ENCODE results near the gene MAPKBP1. TPM values are rescaled to one million over a fixed set of nuclear protein-coding genes. Genes with fewer than 3 reads are reported as not detected.

Gene MAPKBP1
- total RNA-seq, 1 experiment from 2014 or later, result 13.7 TPM

DNA sequence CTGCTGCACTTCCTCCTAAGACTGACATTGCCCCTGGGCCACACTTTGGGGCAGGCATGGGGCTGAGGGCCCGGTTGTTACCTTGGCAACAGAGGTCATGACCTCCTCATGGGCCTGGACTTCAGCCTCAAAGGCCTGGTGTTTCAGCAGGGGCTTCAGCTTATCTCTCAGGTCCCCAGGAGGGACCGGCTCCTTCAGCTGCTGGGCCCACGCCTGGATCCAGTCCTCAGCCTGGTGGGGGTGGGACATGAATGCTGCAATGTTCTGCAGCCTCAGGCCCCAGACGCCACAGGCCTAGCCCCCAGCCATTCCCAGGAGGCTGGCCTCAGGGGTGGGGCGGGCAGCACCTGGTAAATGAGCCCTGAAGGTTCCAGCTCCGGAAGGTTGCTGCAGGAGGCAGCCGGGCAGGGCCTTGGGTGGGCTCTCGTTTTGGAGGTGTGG lies 92.0 kb downstream of the MAPKBP1 start:
- Histone ChIP-seq H2AFZ (ENCODE audit: low read length) (no peak overlapping the region), H4K8ac (replicated peaks; ENCODE audit: insufficient read length, low read depth, low read length) (no peak overlapping the region), H3T11ph (ENCODE audit: low read length) (no peak overlapping the region), H2AK5ac (ENCODE audit: insufficient read length, low read length) (no peak overlapping the region), H3K79me1 (ENCODE audit: insufficient read depth, low read depth, low read length, poor library complexity, severe bottlenecking) (no peaks in the 10 kb centered on the region), H2BK15ac (ENCODE audit: low read depth, low read length) (no peak overlapping the region), H2BK20ac (ENCODE audit: low read depth, low read length, poor library complexity, severe bottlenecking) (no peak overlapping the region), H3K9me3 (ENCODE audit: control insufficient read depth, low read depth, low read length) (no peaks in the 10 kb centered on the region), H3K14ac (ENCODE audit: insufficient read depth, low read length) (no peak overlapping the region), H3K56ac (ENCODE audit: insufficient read length, low read depth, low read length) (no peak overlapping the region), H3K4ac (ENCODE audit: low read depth, low read length) (no peak overlapping the region), H2BK120ac (ENCODE audit: low read depth, low read length, poor library complexity, severe bottlenecking) (no peak overlapping the region), H3K4me1 (ENCODE audit: insufficient read depth, low read length) (no peaks in the 10 kb centered on the region), H4K5ac (ENCODE audit: insufficient read length, low read depth, low read length) (no peak overlapping the region), H2BK12ac (ENCODE audit: insufficient read length, low read depth, low read length) (no peak overlapping the region), H2BK5ac (ENCODE audit: insufficient read length, low read length) (no peak overlapping the region), H3K27ac (ENCODE audit: insufficient read length, low read depth, low read length) (no peak overlapping the region), H3K79me2 (ENCODE audit: insufficient read depth, low read length) (no peaks in the 10 kb centered on the region), H3K27me3 (ENCODE audit: insufficient read depth, low read length) (no peaks in the 10 kb centered on the region), H3K4me2 (ENCODE audit: insufficient read depth, insufficient read length, low read length) (no peak overlapping the region), H3K9ac (ENCODE audit: extremely low read depth, insufficient read length, low read length) (no peak overlapping the region), H3K23me2 (ENCODE audit: insufficient read length, low read depth, low read length, poor library complexity, severe bottlenecking) (no peaks in the 10 kb centered on the region), H3K18ac (ENCODE audit: insufficient read length, low read depth, low read length) (no peak overlapping the region), H3K23ac (ENCODE audit: insufficient read length, low read depth, low read length) (no peak overlapping the region), H4K20me1 (ENCODE audit: control insufficient read depth, insufficient read depth, insufficient read length) (no peaks in the 10 kb centered on the region), H4K91ac (ENCODE audit: insufficient read length, low read depth, low read length) (no peak overlapping the region)
- DNase-seq, result no peak
- Mint-ChIP-seq H3K27ac (no peak overlapping the region), H3K4me1 (peaks cover 10 to 16% of the 10 kb centered on the region in 2 experiments), H3K4me3 (no peak overlapping the region), H3K36me3 (ENCODE audit: insufficient read depth in 1 of 3, low read depth in 3 of 3) (no peaks in the 10 kb centered on the region), H3K27me3 (ENCODE audit: low read depth) (no peaks in the 10 kb centered on the region; the same call in none of the 2 replicates), H3K9me3 (no peaks in the 10 kb centered on the region)
- no CpG with 5 or more reads among the region's 8 CpGs for WGBS (ENCODE audit: extremely low coverage, insufficient read length, low lambda C conversion rate)
- TF ChIP-seq CTCF (conservative IDR thresholded peaks at IDR 0.05), result no peak
